ENCODE measurements around the gene PCAT6.

GRCh38 chr1:202804126-202804525 lies 6.6 kb upstream of the PCAT6 start:
- TF ChIP-seq CTCF (IDR thresholded peaks at IDR 0.05) (no peak), POLR2AphosphoS5 (IDR thresholded peaks at IDR 0.05; ENCODE audit: low read depth, low read length) (no peak)

Measured in Panc1 (cell line).